Measurements from ENCODE around the gene NEK3.

DNA sequence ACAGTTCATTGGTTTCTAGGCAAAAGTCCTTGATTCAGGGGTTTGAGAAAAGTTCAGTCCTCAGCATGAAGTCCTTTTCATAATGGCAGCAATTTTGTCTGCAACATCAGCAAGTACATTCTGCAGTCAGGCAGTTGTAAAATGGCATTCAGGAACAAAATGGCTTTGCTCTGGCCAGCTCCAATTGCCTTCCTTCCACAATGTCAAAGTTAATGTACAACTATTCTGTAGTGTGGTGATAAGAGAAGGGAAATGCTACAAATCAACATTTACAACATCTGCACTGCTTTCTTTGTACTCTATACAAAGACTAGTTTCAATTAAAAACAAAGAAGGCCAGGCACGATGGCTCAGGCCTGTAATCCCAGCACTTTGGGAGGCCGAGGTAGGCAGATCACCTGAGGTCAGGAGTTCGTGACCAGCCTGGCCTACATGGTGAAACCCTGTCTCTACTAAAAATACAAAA, 1.8 kb upstream of the NEK3 start:
- no peak for TF ChIP-seq POLR2A (IDR thresholded peaks at IDR 0.05)
- TF ChIP-seq, protein P1, sequence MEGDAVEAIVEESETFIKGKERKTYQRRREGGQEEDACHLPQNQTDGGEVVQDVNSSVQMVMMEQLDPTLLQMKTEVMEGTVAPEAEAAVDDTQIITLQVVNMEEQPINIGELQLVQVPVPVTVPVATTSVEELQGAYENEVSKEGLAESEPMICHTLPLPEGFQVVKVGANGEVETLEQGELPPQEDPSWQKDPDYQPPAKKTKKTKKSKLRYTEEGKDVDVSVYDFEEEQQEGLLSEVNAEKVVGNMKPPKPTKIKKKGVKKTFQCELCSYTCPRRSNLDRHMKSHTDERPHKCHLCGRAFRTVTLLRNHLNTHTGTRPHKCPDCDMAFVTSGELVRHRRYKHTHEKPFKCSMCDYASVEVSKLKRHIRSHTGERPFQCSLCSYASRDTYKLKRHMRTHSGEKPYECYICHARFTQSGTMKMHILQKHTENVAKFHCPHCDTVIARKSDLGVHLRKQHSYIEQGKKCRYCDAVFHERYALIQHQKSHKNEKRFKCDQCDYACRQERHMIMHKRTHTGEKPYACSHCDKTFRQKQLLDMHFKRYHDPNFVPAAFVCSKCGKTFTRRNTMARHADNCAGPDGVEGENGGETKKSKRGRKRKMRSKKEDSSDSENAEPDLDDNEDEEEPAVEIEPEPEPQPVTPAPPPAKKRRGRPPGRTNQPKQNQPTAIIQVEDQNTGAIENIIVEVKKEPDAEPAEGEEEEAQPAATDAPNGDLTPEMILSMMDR (IDR thresholded peaks at IDR 0.05) = no peak

Data from sigmoid colon (tissue), 3 donors.